ENCODE results near the gene RAD51B.

- no peak for TF ChIP-seq CTCF (IDR thresholded peaks at IDR 0.05)
- no peak for TF ChIP-seq REST (IDR thresholded peaks at IDR 0.05; ENCODE audit: insufficient read depth in 1 of 2, low read depth in 2 of 2, low read length in 1 of 2)
- no peak for TF ChIP-seq POLR2AphosphoS5 (IDR thresholded peaks at IDR 0.05; ENCODE audit: low read depth, low read length)
- no peak for TF ChIP-seq SIN3A (IDR thresholded peaks at IDR 0.05; ENCODE audit: borderline replicate concordance, insufficient read depth, low read depth, low read length)
- no peak for TF ChIP-seq TCF7L2 (IDR thresholded peaks at IDR 0.05; ENCODE audit: low read depth, low read length)
Observed at GRCh38 chr14:68607081-68607866, 787.7 kb downstream of the RAD51B start.
